Neuronal stem cell (in vitro differentiated cells): ENCODE measurements around the gene EEF2.

Experiments
- DNase-seq: peaks from one replicate; pipeline ENCODE4 v3.0.0-alpha.2; 2013; ENCODE audit warnings: low spot score
- H2AFZ ChIP-seq: one replicate; pipeline ENCODE4 v1.6.1; 2013; ENCODE audit warnings: mild to moderate bottlenecking, low read length, inconsistent platforms
- H2AK5ac ChIP-seq: 2 replicates; pipeline ENCODE4 v1.6.1; 2013; ENCODE audit warnings: low read depth, mild to moderate bottlenecking, inconsistent platforms, low read length, moderate library complexity, mixed read lengths
- H2BK120ac ChIP-seq: 2 replicates; pipeline ENCODE4 v1.6.1; 2013; ENCODE audit warnings: low read depth, mild to moderate bottlenecking, inconsistent platforms, low read length, moderate library complexity, mixed read lengths
- H2BK12ac ChIP-seq: one replicate; pipeline ENCODE4 v1.6.1; 2013; ENCODE audit warnings: low read length, inconsistent platforms
- H2BK15ac ChIP-seq: 2 replicates; pipeline ENCODE4 v1.6.1; 2013; ENCODE audit warnings: mild to moderate bottlenecking, low read length, inconsistent platforms, mixed read lengths
- H2BK5ac ChIP-seq: one replicate; pipeline ENCODE4 v1.6.1; 2013; ENCODE audit warnings: inconsistent platforms, mild to moderate bottlenecking, low read length, moderate library complexity
- H3K14ac ChIP-seq: one replicate; pipeline ENCODE4 v1.6.1; 2013; ENCODE audit warnings: low read length, inconsistent platforms
- H3K18ac ChIP-seq: 2 replicates; pipeline ENCODE4 v1.6.1; 2013; ENCODE audit warnings: low read length, inconsistent platforms
- H3K23ac ChIP-seq: 2 replicates; pipeline ENCODE4 v1.6.1; 2013; ENCODE audit warnings: low read depth, mild to moderate bottlenecking, mixed read lengths, low read length, inconsistent platforms; ENCODE audit not compliant: poor library complexity
- H3K27ac ChIP-seq: replicated peaks from 3 replicates; pipeline ENCODE4 v1.5.1; 2013; ENCODE audit warnings: low read length, inconsistent platforms
- H3K27me3 ChIP-seq, 3 experiments: 2 replicates each; pipeline ENCODE4 v1.6.1; 2013; ENCODE audit warnings: low read length in 3 of 3, mild to moderate bottlenecking in 2 of 3, inconsistent platforms in 1 of 3, low read depth in 1 of 3, mixed read lengths in 1 of 3, moderate library complexity in 1 of 3; ENCODE audit not compliant: control insufficient read depth in 3 of 3, insufficient read depth in 3 of 3
- H3K36me3 ChIP-seq, 2 donors: replicated peaks in 1 of 2; 2 replicates each; pipeline ENCODE4 v1.6.1; 2013; ENCODE audit warnings: low read length in 2 of 2; ENCODE audit not compliant: control insufficient read depth in 2 of 2, insufficient read depth in 2 of 2
- H3K4ac ChIP-seq: 2 replicates; pipeline ENCODE4 v1.6.1; 2013; ENCODE audit warnings: inconsistent platforms, mild to moderate bottlenecking, low read length, moderate library complexity
- H3K4me1 ChIP-seq, 2 donors: 1 replicate in 1 of 2; 2 replicates in 1 of 2; pipeline ENCODE4 v1.6.1; 2013; ENCODE audit warnings: low read length in 2 of 2, low read depth in 1 of 2; ENCODE audit not compliant: control insufficient read depth in 2 of 2, insufficient read depth in 1 of 2
- H3K4me2 ChIP-seq: one replicate; pipeline ENCODE4 v1.6.1; 2013; ENCODE audit warnings: mild to moderate bottlenecking, low read length, inconsistent platforms; ENCODE audit not compliant: insufficient read depth, poor library complexity, severe bottlenecking
- H3K4me3 ChIP-seq, 2 donors: 2 replicates each; pipeline ENCODE4 v1.5.1; 2013; ENCODE audit warnings: low read length in 2 of 2, mild to moderate bottlenecking in 2 of 2, inconsistent platforms in 1 of 2, moderate library complexity in 1 of 2
- H3K79me1 ChIP-seq: one replicate; pipeline ENCODE4 v1.6.1; 2013; ENCODE audit warnings: low read depth, mild to moderate bottlenecking, inconsistent platforms, low read length, moderate library complexity
- H3K9ac ChIP-seq: one replicate; pipeline ENCODE4 v1.6.1; 2013; ENCODE audit warnings: mild to moderate bottlenecking, low read depth, low read length, inconsistent platforms; ENCODE audit not compliant: poor library complexity
- H3K9me3 ChIP-seq, 2 donors: replicated peaks in 1 of 2; 2 replicates each; pipeline versions ENCODE3 to v1.6.1; 2013; ENCODE audit warnings: low read length in 2 of 2, mild to moderate bottlenecking in 2 of 2, inconsistent platforms in 1 of 2, low read depth in 1 of 2, mixed read lengths in 1 of 2, moderate library complexity in 1 of 2; ENCODE audit not compliant: control insufficient read depth in 2 of 2, insufficient read depth in 1 of 2
- H4K8ac ChIP-seq: one replicate; pipeline ENCODE4 v1.6.1; 2013; ENCODE audit warnings: low read depth, mild to moderate bottlenecking, inconsistent platforms, low read length, moderate library complexity
- H4K91ac ChIP-seq: one replicate; pipeline ENCODE4 v1.6.1; 2013; ENCODE audit warnings: low read length, low read depth, mild to moderate bottlenecking, inconsistent platforms; ENCODE audit not compliant: poor library complexity
- WGBS, 2 donors: extraction: QIAGEN DNeasy Blood & Tissue Kit; methylation state at CpG; one replicate each; pipeline ENCODE4 v1.1.7; 2013; ENCODE audit warnings: missing lambda C conversion rate in 2 of 2, mixed read lengths in 1 of 2; ENCODE audit not compliant: insufficient read length in 2 of 2, insufficient replicate concordance in 1 of 2; ENCODE audit errors: extremely low coverage in 2 of 2; 5-methylcytosine and 5-hydroxymethylcytosine counted together

EEF2 gene

DNA sequence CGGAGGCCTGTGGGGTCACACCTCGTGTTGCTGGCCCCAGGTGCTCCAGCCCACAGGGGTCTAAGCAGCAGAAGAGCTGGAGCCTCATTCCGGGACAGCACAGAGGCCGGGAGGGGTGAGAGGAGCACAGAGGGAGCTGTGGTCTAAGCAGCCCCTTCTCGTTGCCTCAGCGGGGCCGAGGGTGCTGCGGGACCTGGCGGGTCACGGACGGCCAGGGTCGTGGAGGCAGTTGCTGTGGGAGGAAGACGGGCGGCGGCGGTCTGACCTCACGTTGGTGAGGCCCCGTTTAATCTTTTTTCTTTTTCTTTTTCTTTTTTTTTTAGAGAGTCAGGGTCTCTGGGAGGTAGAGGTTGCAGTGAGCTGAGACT lies 44.0 kb upstream of the EEF2 start:
- Histone ChIP-seq H3K27me3 (no peaks in the 10 kb centered on the region), H2BK120ac (no peak overlapping the region), H3K36me3 (peaks cover 37 to 80% of the 10 kb centered on the region in 2 donors), H3K4me2 (no peak overlapping the region), H2AK5ac (no peak overlapping the region), H3K4ac (no peak overlapping the region), H3K4me3 (no peak overlapping the region), H2BK12ac (no peak overlapping the region), H2BK15ac (no peak overlapping the region), H3K27ac (no peak overlapping the region), H3K14ac (peak overlapping the region; percentile 44), H3K4me1 (no peaks in the 10 kb centered on the region), H3K79me1 (peaks cover 7% of the 10 kb centered on the region), H2AFZ (no peak overlapping the region), H3K9me3 (peaks cover 0 to 4% of the 10 kb centered on the region in 2 donors), H3K18ac (no peak overlapping the region), H2BK5ac (no peak overlapping the region), H4K8ac (no peak overlapping the region), H3K9ac (no peak overlapping the region), H3K23ac (no peak overlapping the region), H4K91ac (no peak overlapping the region)
- no peak for DNase-seq
- WGBS, 2 donors, result no CpG with 5 or more reads among the region's 18 CpGs

GRCh38 chr19:4028334-4029246 lies 43.3 kb upstream of the EEF2 start:
- Histone ChIP-seq H2AFZ (no peak overlapping the region), H3K27ac (no peak overlapping the region), H4K91ac (no peak overlapping the region), H3K4ac (no peak overlapping the region), H3K9ac (no peak overlapping the region), H3K18ac (no peak overlapping the region), H4K8ac (no peak overlapping the region), H3K79me1 (peaks cover 11% of the 10 kb centered on the region), H2BK5ac (no peak overlapping the region), H3K23ac (no peak overlapping the region), H3K14ac (peak overlapping the region; percentile 44), H2BK120ac (no peak overlapping the region), H2BK12ac (no peak overlapping the region), H3K9me3 (peaks cover 0 to 4% of the 10 kb centered on the region in 2 donors), H3K27me3 (no peaks in the 10 kb centered on the region), H2AK5ac (no peak overlapping the region), H3K4me2 (no peak overlapping the region), H3K4me1 (no peaks in the 10 kb centered on the region), H3K36me3 (peaks cover 34 to 80% of the 10 kb centered on the region in 2 donors), H3K4me3 (no peak overlapping the region), H2BK15ac (no peak overlapping the region)
- DNase-seq, result no peak
- no CpG with 5 or more reads among the region's 48 CpGs for WGBS, 2 donors

- no peak overlapping the region for H3K4ac ChIP-seq
- no peak overlapping the region for H3K23ac ChIP-seq
- no peak overlapping the region for H3K14ac ChIP-seq
- H2BK12ac ChIP-seq, result no peak overlapping the region
- H3K36me3 ChIP-seq, result peaks cover 26 to 71% of the 10 kb centered on the region in 2 donors
- no peak overlapping the region for H4K8ac ChIP-seq
- no peaks in the 10 kb centered on the region for H3K27me3 ChIP-seq
- H2BK15ac ChIP-seq, result no peak overlapping the region
- no peak overlapping the region for H2BK120ac ChIP-seq
- peak overlapping the region in 1 of 2 donors; percentile 66 for H3K4me3 ChIP-seq
- no peak overlapping the region for H4K91ac ChIP-seq
- peaks cover 0 to 4% of the 10 kb centered on the region in 2 donors for H3K9me3 ChIP-seq
- no peak overlapping the region for H3K27ac ChIP-seq
- H2AK5ac ChIP-seq, result no peak overlapping the region
- H3K9ac ChIP-seq, result peak overlapping the region; percentile 70
- no peak overlapping the region for H2AFZ ChIP-seq
- no CpG with 5 or more reads among the region's 16 CpGs for WGBS, 2 donors
- no peak for DNase-seq
- peaks cover 11% of the 10 kb centered on the region for H3K79me1 ChIP-seq
- H3K4me1 ChIP-seq, result no peaks in the 10 kb centered on the region
- no peak overlapping the region for H3K4me2 ChIP-seq
- no peak overlapping the region for H3K18ac ChIP-seq
- no peak overlapping the region for H2BK5ac ChIP-seq
Measured at GRCh38 chr19:4027146-4027545, 41.9 kb upstream of the EEF2 start.

DNA sequence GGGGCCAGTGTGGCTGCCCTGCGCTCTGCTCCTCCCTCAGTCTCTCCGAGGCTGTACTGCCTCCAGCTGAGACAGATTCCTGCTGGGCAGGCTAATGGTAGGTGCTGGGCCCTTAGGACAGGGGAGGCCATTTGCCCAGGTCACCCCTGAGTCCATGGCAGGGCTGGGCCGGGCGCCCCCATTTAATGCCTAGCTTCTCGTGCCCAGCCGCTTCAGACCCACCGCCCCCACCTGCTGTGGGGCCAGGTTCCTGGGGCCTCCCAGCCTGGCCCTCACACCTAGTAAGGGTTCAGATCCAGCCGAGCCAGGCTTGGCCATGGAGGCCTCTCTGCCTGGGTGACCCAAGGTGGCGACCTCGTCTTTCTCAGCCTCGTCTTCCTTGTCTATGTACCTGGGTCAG lies 40.1 kb upstream of the EEF2 start:
- Histone ChIP-seq H4K8ac (no peak overlapping the region), H2BK120ac (no peak overlapping the region), H4K91ac (no peak overlapping the region), H3K14ac (no peak overlapping the region), H2BK5ac (no peak overlapping the region), H3K4me2 (no peak overlapping the region), H3K18ac (no peak overlapping the region), H3K4me1 (no peaks in the 10 kb centered on the region), H2BK12ac (no peak overlapping the region), H3K27me3 (no peaks in the 10 kb centered on the region), H3K23ac (no peak overlapping the region), H2AK5ac (no peak overlapping the region), H3K4me3 (no peak overlapping the region), H3K27ac (no peak overlapping the region), H3K79me1 (peaks cover 11% of the 10 kb centered on the region), H3K36me3 (peaks cover 21 to 73% of the 10 kb centered on the region in 2 donors), H3K9ac (no peak overlapping the region), H3K4ac (no peak overlapping the region), H2BK15ac (no peak overlapping the region), H2AFZ (no peak overlapping the region), H3K9me3 (peaks cover 0 to 4% of the 10 kb centered on the region in 2 donors)
- DNase-seq, result no peak
- no CpG with 5 or more reads among the region's 11 CpGs for WGBS, 2 donors
